OCI-LY1 (cell line): ENCODE measurements around the gene AQP7.

Source experiments
- H2AFZ ChIP-seq: fragments of 200-600 bp; sonication (generic), shearing (Covaris generic); 2 replicates; pipeline ENCODE4 v1.6.0; 2014; ENCODE audit warnings: antibody characterized with exemption, mild to moderate bottlenecking, low read length
- H3F3A ChIP-seq: fragments of 200-600 bp; sonication (generic), shearing (Covaris generic); 2 replicates; pipeline ENCODE4 v1.6.0; 2014; ENCODE audit warnings: mild to moderate bottlenecking, antibody characterized with exemption, low read length, moderate library complexity; ENCODE audit not compliant: insufficient read depth
- H3K27ac ChIP-seq: fragments of 200-600 bp; sonication (generic); 2 replicates; pipeline ENCODE4 v1.5.1; 2014; ENCODE audit warnings: low read length, mixed run types, mild to moderate bottlenecking, low read depth; ENCODE audit not compliant: poor library complexity, severe bottlenecking
- H3K27me3 ChIP-seq: fragments of 200-600 bp; sonication (generic); 2 replicates; pipeline ENCODE4 v1.6.0; 2014; ENCODE audit warnings: antibody characterized with exemption, mild to moderate bottlenecking, low read length, moderate library complexity; ENCODE audit not compliant: insufficient read depth
- H3K36me3 ChIP-seq: fragments of 200-600 bp; sonication (generic); 2 replicates; pipeline ENCODE4 v1.6.1; 2014; ENCODE audit warnings: mild to moderate bottlenecking, antibody characterized with exemption, low read length, moderate library complexity, mixed read lengths; ENCODE audit not compliant: insufficient read depth
- H3K4me1 ChIP-seq: fragments of 200-600 bp; sonication (generic); 2 replicates; pipeline ENCODE4 v1.5.1; 2014; ENCODE audit warnings: mild to moderate bottlenecking, low read length, moderate library complexity; ENCODE audit not compliant: insufficient read depth, severe bottlenecking
- H3K4me2 ChIP-seq: fragments of 200-600 bp; sonication (generic), shearing (Covaris generic); 2 replicates; pipeline ENCODE4 v1.6.1; 2014; ENCODE audit warnings: low read length
- H3K4me3 ChIP-seq: fragments of 200-600 bp; sonication (generic); 2 replicates; pipeline ENCODE4 v1.5.1; 2014; ENCODE audit warnings: low read length, low read depth, mild to moderate bottlenecking, mixed read lengths; ENCODE audit not compliant: poor library complexity, severe bottlenecking
- H3K79me2 ChIP-seq: fragments of 200-600 bp; shearing (Covaris generic); 2 replicates; pipeline ENCODE4 v1.6.1; 2016; ENCODE audit warnings: mixed run types, low read length, mixed read lengths; ENCODE audit not compliant: insufficient read depth
- H3K9ac ChIP-seq: fragments of 200-600 bp; sonication (generic), shearing (Covaris generic); 2 replicates; pipeline ENCODE4 v1.6.1; 2014; ENCODE audit warnings: mild to moderate bottlenecking, low read length, mixed read lengths
- H3K9me2 ChIP-seq: fragments of 200-600 bp; sonication (generic), shearing (Covaris generic); 2 replicates; pipeline ENCODE4 v1.6.1; 2014; ENCODE audit warnings: low read depth, mild to moderate bottlenecking, low read length, mixed read lengths
- H3K9me3 ChIP-seq: fragments of 200-600 bp; shearing (Covaris generic); 2 replicates; pipeline ENCODE4 v1.6.1; 2014; ENCODE audit warnings: low read length, mixed read lengths
- H4K20me1 ChIP-seq: fragments of 200-600 bp; sonication (generic), shearing (Covaris generic); 2 replicates; pipeline ENCODE4 v1.6.0; 2016; ENCODE audit warnings: mild to moderate bottlenecking, low read length; ENCODE audit not compliant: insufficient read depth
- EZH2 ChIP-seq: fragments of 200-600 bp; sonication (generic), shearing (Covaris generic); IDR thresholded peaks from 2 replicates; pipeline ENCODE4 v1.8.0; 2017; ENCODE audit warnings: borderline replicate concordance, mixed run types, mild to moderate bottlenecking, antibody characterized with exemption, low read length, moderate library complexity, mixed read lengths
- TF ChIP-seq, protein P1 (sequence below): fragments of 200-600 bp; sonication (generic), shearing (Covaris generic); IDR thresholded peaks from 2 replicates; pipeline ENCODE4 v1.5.1; 2017; ENCODE audit warnings: mild to moderate bottlenecking, antibody characterized with exemption, low read length, moderate library complexity, mixed read lengths

AQP7 gene

DNA sequence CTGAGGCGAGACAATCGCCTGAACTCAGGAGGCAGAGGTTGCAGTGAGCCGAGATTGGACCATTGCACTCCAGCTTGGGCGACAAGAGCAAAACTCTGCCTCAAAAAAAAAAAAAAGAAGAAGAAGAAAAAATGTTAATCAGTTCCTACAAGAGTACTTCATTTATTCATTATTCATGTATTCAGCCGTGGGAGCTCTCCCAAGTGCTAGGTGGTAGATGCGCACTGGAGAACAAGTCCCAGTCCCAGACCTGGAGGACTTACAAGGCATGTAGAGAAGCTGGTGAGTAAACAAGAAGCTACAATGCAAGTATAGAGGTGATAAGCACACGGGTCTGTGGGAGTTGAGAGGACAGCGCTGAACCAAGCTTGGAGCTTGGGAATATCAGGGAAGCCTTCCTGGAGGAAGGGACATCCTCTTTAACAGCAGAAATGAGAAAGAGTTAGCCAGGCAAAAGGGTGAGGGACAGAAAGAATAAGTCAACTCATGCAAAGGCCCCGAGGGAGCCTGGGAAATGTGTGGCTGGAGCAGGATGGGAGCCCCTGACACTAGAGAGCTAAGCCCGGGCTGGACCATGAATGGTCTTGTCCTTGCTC, 17.4 kb upstream of the AQP7 start:
- H2AFZ ChIP-seq: no peak overlapping the region

DNA sequence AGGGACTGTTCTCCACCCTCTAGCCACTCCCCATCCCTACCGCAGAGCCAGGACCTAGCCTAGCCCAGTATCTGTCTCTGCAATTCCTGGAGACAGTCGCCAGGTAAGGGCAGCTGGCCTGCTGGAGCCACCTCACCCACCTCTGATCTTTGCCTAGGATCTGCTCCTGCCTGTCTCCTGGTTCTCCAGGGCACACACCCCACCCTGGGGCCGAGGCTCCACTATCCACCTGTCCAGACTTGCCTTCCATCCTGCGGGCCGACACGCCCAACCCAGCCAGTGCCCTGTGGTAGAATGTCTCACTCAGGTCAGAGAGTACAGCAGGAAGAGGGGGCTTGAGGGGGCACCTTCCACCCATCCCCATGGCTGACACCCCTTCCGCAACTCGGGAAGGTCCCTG, 15.7 kb upstream of the AQP7 start:
- no peak overlapping the region for H2AFZ ChIP-seq
- H3K9me2 ChIP-seq: no peaks in the 10 kb centered on the region
- H3K9ac ChIP-seq: no peak overlapping the region
- no peak overlapping the region for H3K4me3 ChIP-seq
- no peak overlapping the region for H3K4me2 ChIP-seq
- H3K27me3 ChIP-seq: peaks cover 13% of the 10 kb centered on the region
- H3K4me1 ChIP-seq: peaks cover 20% of the 10 kb centered on the region
- H4K20me1 ChIP-seq: no peaks in the 10 kb centered on the region
- no peaks in the 10 kb centered on the region for H3K9me3 ChIP-seq
- no peak overlapping the region for H3K27ac ChIP-seq
- no peak for TF ChIP-seq EZH2
- TF ChIP-seq, protein P1, sequence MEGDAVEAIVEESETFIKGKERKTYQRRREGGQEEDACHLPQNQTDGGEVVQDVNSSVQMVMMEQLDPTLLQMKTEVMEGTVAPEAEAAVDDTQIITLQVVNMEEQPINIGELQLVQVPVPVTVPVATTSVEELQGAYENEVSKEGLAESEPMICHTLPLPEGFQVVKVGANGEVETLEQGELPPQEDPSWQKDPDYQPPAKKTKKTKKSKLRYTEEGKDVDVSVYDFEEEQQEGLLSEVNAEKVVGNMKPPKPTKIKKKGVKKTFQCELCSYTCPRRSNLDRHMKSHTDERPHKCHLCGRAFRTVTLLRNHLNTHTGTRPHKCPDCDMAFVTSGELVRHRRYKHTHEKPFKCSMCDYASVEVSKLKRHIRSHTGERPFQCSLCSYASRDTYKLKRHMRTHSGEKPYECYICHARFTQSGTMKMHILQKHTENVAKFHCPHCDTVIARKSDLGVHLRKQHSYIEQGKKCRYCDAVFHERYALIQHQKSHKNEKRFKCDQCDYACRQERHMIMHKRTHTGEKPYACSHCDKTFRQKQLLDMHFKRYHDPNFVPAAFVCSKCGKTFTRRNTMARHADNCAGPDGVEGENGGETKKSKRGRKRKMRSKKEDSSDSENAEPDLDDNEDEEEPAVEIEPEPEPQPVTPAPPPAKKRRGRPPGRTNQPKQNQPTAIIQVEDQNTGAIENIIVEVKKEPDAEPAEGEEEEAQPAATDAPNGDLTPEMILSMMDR: no peak
- no peaks in the 10 kb centered on the region for H3F3A ChIP-seq
- no peaks in the 10 kb centered on the region for H3K36me3 ChIP-seq
- no peaks in the 10 kb centered on the region for H3K79me2 ChIP-seq

More for the DNA sequence above, 17.4 kb upstream of the AQP7 start:
- H3F3A ChIP-seq: no peaks in the 10 kb centered on the region
- H3K4me2 ChIP-seq: no peak overlapping the region
- no peaks in the 10 kb centered on the region for H3K36me3 ChIP-seq
- H3K9ac ChIP-seq: no peak overlapping the region
- peaks cover 11% of the 10 kb centered on the region for H3K4me1 ChIP-seq
- TF ChIP-seq, protein P1: no peak
- no peak for TF ChIP-seq EZH2
- no peaks in the 10 kb centered on the region for H3K9me2 ChIP-seq
- H3K27ac ChIP-seq: no peak overlapping the region
- no peaks in the 10 kb centered on the region for H3K79me2 ChIP-seq
- peaks cover 13% of the 10 kb centered on the region for H3K27me3 ChIP-seq
- no peaks in the 10 kb centered on the region for H3K9me3 ChIP-seq
- H4K20me1 ChIP-seq: no peaks in the 10 kb centered on the region
- H3K4me3 ChIP-seq: no peak overlapping the region

DNA sequence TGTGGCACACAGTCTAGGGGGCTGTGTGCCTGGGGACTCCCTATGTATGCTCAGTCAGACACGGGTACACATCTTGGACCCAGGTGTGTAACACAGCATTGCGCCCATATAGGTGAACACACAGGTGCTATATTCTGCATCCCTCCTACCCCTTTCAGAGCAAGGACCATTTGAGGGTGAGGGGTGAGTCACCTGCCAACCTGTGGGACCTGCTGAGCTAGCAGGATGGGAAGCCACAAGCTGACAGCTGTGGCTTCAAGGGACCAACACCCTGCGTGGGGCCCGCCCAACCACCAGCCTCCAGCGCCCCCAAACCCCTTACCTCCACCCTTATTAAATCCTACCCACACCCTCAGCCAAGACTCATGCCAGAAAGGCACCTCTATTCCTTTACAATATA, 14.6 kb upstream of the AQP7 start:
- Histone ChIP-seq H3K27ac (no peak overlapping the region), H3K9ac (no peak overlapping the region), H3K4me1 (peaks cover 20% of the 10 kb centered on the region), H3K79me2 (no peaks in the 10 kb centered on the region), H3F3A (no peaks in the 10 kb centered on the region), H4K20me1 (no peaks in the 10 kb centered on the region), H3K27me3 (peaks cover 13% of the 10 kb centered on the region), H3K36me3 (no peaks in the 10 kb centered on the region), H3K9me2 (no peaks in the 10 kb centered on the region), H3K9me3 (no peaks in the 10 kb centered on the region), H3K4me3 (no peak overlapping the region), H2AFZ (no peak overlapping the region), H3K4me2 (no peak overlapping the region)
- TF ChIP-seq EZH2: no peak
- TF ChIP-seq, protein P1: no peak
